A172 (cell line): ENCODE measurements around the gene IL25. TPM values are rescaled to one million over a fixed set of nuclear protein-coding genes. Genes with fewer than 3 reads are reported as not detected.
"Not testable (repeated sequence)": the region's sequence is repeated elsewhere in the genome, so short reads cannot be mapped to it uniquely, and the experiment has no call there.

ENCODE experiments used
- DNase-seq: peaks from one replicate; pipeline ENCODE4 v3.0.0-alpha.2; 2015; ENCODE audit warnings: low spot score
- total RNA-seq: library from RNA; depleted of rRNA; stranded (reverse); fragments of >200 nt; shearing (Covaris generic); gene quantifications from 2 replicates; pipeline ENCODE4 v1.2.3, GENCODE V29; 2014; rRNA removed

Gene IL25
- not detected in 2 replicates for total RNA-seq

- DNase-seq = no peak
These were observed at the start of gene IL25 for GRCh38 chr14:23372509-23372908. Gene IL25, plus strand, starts transcription at chr14:23372809.

- DNase-seq = no peak
These were observed 48.7 kb upstream of the IL25 start for GRCh38 chr14:23323838-23324454.

- no peak for DNase-seq
These were observed 48.2 kb upstream of the IL25 start for GRCh38 chr14:23324455-23324846.

- DNase-seq = no peak
These were observed 47.6 kb upstream of the IL25 start for GRCh38 chr14:23324993-23325392.

DNA sequence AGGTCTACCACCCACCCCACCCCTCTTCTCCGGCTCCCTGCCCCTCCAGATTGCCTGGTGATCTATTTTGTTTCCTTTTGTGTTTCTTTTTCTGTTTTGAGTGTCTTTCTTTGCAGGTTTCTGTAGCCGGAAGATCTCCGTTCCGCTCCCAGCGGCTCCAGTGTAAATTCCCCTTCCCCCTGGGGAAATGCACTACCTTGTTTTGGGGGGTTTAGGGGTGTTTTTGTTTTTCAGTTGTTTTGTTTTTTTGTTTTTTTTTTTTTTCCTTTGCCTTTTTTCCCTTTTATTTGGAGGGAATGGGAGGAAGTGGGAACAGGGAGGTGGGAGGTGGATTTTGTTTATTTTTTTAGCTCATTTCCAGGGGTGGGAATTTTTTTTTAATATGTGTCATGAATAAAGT lies 46.9 kb upstream of the IL25 start:
- not testable (repeated sequence) for DNase-seq

- DNase-seq = no peak
These were observed 45.9 kb upstream of the IL25 start for GRCh38 chr14:23326491-23327332.

- DNase-seq = peak; percentile 48
These were observed 44.5 kb upstream of the IL25 start for GRCh38 chr14:23327947-23328744.

GRCh38 chr14:23335623-23336022 lies 37.0 kb upstream of the IL25 start:
- no peak for DNase-seq

- no peak for DNase-seq
These were observed 32.9 kb upstream of the IL25 start for GRCh38 chr14:23339506-23340268.

DNA sequence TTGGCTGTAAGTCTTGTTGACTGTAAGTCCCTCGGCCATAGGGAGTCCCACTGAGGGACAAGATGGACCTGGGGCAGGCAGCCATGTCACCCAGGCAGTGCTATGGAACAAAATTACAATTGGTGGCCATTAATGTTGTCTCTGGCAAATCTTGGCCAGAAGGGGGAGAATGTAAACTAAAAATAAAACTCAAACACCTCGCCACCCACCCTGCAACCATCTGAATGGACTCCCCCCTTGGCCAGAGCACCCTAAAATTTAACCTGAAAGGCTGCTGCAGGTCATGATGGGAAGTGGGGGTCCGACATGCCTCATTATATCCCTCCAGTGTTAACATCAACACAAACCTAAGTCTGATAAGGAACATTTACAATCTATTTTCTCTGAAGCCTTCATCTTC lies 28.1 kb upstream of the IL25 start:
- no peak for DNase-seq

- DNase-seq = no peak
These were observed 26.5 kb upstream of the IL25 start for GRCh38 chr14:23345987-23346692.

DNA sequence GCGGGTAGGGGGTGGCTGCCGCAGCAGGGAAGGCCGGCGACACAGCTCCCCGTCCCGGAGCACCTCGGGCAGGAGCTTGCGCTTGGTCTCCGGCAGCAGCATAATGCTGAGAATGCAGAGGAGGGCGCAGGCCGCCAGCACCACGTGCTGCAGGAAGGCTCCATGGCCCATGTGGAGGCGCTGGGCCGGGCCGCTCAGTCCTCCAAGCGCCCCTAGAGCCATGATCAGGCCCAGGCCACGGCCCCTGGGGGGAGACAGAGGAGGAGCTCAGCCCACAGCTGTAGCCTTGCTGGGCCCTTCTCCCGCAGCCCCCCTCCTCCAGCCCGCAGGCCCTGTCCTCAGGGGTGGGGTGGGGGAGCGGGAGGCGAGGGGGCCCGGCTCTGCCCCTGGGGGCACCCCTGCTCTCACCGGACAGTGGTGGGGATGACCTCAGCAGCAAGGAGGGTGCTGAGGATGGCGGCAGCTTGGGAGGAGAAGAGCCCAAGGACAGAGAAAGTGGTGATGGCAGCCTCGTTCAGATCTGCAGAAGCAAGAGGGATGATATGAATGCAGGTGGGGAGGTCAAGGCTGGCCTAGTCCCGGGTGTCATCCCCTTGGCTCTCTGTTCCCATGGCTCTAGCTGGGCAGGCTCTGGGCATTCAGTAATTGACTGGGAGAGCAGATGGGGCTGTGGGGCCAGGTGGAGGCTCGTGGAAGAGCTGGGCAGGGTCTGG lies 25.8 kb upstream of the IL25 start:
- DNase-seq = no peak

DNA sequence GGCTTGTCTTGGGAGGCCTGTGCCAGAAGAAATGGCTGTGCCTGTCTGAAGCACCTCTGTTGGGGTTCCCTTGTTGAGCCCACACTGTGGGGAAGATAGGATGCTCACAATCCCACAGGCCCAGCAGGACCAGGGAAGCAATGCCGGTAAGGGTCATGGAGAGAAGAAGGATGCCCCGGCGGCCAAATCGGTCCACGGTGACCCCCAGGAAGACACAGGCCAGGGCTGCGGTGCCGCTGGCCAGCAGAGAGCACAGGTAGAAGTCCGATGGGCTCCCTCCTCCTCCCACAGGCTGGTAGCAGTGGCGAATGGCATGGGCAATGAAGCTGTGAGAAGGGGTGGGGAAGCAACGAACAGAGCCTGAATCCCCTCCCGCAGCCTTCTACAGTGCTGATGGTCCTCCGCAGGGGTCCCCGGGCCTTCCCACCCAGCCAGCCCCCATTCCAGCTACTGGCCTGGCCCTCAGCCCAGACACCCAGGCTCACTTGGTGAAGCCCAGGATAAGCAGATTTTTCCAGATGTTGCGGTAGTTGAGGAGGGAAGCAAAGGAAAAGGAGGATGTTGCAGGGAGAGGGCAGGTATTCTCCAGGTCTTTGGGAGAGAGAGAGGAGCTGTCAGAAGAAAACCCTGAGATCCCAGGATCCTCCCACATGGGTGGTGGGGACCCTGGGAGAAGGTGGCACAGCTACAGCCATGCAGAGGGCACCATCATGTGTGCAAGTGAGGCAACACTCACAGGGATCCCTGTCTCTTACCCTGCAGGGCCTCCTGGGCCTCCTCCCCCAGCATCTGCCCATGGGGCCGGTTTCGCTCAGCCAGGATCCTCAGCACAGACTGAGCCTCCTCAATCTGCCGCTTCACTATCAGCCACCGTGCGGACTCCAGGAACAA lies 25.0 kb upstream of the IL25 start:
- DNase-seq = no peak

- DNase-seq = no peak
These were observed 24.3 kb upstream of the IL25 start for GRCh38 chr14:23348297-23348655.

GRCh38 chr14:23349156-23349845 lies 23.3 kb upstream of the IL25 start:
- DNase-seq = no peak

DNA sequence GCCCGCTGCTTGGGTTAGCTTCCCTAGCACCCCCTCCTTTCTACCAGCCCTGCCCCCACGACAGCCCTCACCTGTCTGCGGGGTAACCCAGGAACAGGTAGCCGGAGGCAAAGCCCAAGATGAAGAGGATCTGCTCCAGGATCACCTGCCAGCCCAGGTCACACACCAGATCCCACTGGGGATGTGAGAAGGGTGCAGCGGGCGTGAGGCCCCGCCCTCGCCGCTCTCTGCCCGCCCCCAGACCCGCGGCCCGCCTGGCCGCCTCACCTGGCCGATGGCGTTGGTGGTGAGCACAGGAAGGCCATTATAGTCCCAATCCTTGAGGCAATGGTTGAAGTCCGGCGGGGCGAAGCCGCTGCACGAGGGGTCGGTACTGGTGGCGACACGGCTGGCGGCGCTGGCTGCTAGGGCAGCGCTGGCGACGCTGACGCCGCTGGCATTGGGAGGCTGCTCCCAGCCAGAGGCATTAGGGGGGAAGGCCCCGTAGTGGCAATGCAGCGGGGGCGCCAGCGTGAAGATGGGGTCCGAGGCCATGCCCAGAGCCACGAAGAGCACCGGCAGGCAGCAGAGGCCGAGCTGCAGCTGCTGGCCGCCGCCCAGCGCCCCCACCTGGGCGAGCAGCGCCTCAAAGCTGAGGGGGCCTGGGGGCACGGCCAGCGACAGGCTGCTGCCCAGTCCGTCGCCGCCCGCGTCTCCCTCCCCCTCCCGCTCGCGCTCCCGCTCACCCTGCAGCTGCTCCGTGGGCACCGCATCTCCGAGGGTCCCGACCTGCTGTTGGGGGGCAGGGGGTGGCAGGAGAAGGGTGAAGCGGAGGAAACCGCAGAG lies 20.7 kb upstream of the IL25 start:
- DNase-seq = no peak

DNA sequence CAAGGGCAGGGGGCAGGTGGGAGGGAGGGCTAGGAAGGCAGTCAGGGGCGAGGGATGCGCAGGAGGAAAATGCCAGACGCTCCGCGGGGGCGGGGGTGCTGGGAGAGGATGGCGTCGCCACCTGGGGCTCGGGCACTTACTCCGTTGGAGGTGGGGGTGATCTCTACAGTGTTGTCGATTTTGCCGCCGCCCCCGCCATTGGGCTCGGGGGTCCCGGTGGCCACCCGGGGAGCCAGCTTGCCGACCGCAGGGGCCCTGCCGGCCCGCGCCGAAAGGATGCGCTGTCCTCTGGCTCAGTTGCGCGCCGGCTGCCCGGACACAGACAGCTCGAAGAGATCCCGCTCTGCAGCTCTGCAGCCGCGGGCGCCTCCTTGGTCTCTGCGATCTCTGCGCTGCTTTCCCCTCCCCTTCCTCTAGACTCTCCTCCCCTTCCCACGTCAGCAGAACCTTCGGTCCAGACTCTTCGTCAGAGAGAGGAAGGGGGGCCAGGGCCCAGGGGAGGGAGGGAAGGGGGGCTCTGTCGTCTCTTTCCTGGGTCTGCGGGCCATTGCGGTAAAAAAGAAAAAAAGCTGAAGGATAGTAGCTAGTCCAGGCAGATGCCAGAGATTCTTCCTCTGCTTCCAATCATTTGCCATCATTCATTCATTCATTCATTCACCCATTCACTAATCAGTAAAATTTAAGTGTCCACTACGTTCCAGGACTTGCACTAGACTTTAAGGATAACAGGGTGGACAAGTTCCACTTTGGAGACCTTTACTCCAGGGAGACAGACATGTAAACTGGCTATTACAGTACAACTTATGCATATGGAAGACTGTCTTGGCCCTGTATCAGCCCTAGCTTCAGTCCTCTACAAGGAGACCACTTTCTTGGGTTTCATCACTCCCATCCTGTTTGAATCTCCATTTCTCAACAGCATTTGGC lies 19.8 kb upstream of the IL25 start, which contains the start of gene SLC22A17:
Gene SLC22A17 (minus strand): TSS at position 382 of the 927 bp plus-strand sequence.
- peak; percentile 57 for DNase-seq
